A549 (cell line): ENCODE results near the gene FBLN1. TPM values are rescaled to one million over a fixed set of nuclear protein-coding genes. Genes with fewer than 3 reads are reported as not detected.
A peak's percentile ranks its signal among the peaks of the same experiment; 100 is the strongest.

Experiments used
- ATAC-seq, 2 experiments: fragments of 200-7000 bp in 1 of 2; fragments of >200 bp in 1 of 2; cut with Nextera tagmentation in 1 of 2; cut with Tn5 transposase in 1 of 2; 3 replicates each; pipeline versions ENCODE4 v1.8.0 to v1.9.1; 2018 to 2020; ENCODE audit warnings: mild to moderate bottlenecking in 1 of 2, moderate library complexity in 1 of 2
- CTCF ChIA-PET: fragments of 300-600 bp; sonication (Branson Sonifier 250); formaldehyde crosslinking; extraction: SDS; loops from one replicate; lab custom pipeline; 2021; ENCODE audit warnings: antibody characterized with exemption, inconsistent platforms; lab: Yijun Ruan, JAX
- POLR2A ChIA-PET: fragments of 350-600 bp; formaldehyde crosslinking; extraction: SDS; loops from one replicate; lab custom pipeline; 2021; ENCODE audit warnings: antibody characterized with exemption, inconsistent platforms; lab: Yijun Ruan, JAX
- DNase-seq, 2 experiments: peaks; one replicate each; pipeline versions ENCODE4 v3.0.0 to v3.0.0-alpha.2; 2011 to 2016; ENCODE audit warnings: low read depth in 1 of 2, low spot score in 1 of 2
- FAIRE-seq: peaks from 2 replicates; lab custom pipeline; 2011; peaks lifted over from hg19 to GRCh38; lab: Jason Lieb, UNC
- H3K27ac ChIP-seq, 2 experiments: fragments of >200 bp; sonication (Bioruptor Twin); formaldehyde crosslinking; 3 replicates each; pipeline ENCODE4 v1.5.1; 2016 to 2017
- H3K4me1 ChIP-seq: fragments of >200 bp; sonication (Bioruptor Twin); formaldehyde crosslinking; 3 replicates; pipeline ENCODE4 v1.6.1; 2016
- H3K4me2 ChIP-seq: fragments of >200 bp; sonication (Bioruptor Twin); formaldehyde crosslinking; 3 replicates; pipeline ENCODE4 v1.6.1; 2016
- H3K4me3 ChIP-seq: fragments of >200 bp; sonication (Bioruptor Twin); formaldehyde crosslinking; 3 replicates; pipeline ENCODE4 v1.5.1; 2016
- H3K9me3 ChIP-seq: fragments of >200 bp; sonication (Bioruptor Twin); formaldehyde crosslinking; 3 replicates; pipeline ENCODE4 v1.6.1; 2016
- BHLHE40 ChIP-seq: IDR thresholded peaks from 2 replicates; pipeline ENCODE4 v1.6.1; 2012; ENCODE audit warnings: low read depth, low read length, inconsistent platforms
- CBX2 ChIP-seq: fragments of 200-600 bp; sonication (generic); IDR thresholded peaks from 2 replicates; pipeline ENCODE4 v1.6.1; 2016; ENCODE audit warnings: low read depth, mild to moderate bottlenecking, borderline replicate concordance
- CEBPB ChIP-seq, 2 experiments: fragments of >200 bp in 1 of 2; sonication (Bioruptor Twin) in 1 of 2; formaldehyde crosslinking in 1 of 2; IDR thresholded peaks; 2 replicates each; pipeline ENCODE4 v1.6.1; 2012 to 2016
- CHD2 ChIP-seq: fragments of 150-350 bp; IDR thresholded peaks from 2 replicates; pipeline ENCODE4 v1.6.1; 2014; ENCODE audit warnings: low read length; ENCODE audit not compliant: partially characterized antibody
- EHF ChIP-seq: fragments of 250-450 bp; sonication (Bioruptor Pico); IDR thresholded peaks from 2 replicates; pipeline ENCODE4 v1.5.0; 2020; ENCODE audit warnings: mild to moderate bottlenecking
- EHMT2 ChIP-seq: fragments of 200-600 bp; sonication (generic); IDR thresholded peaks from 2 replicates; pipeline ENCODE4 v1.6.1; 2016; ENCODE audit warnings: antibody characterized with exemption, low read depth, mild to moderate bottlenecking, moderate library complexity
- ESRRA ChIP-seq: fragments of 150-350 bp; IDR thresholded peaks from 2 replicates; pipeline ENCODE4 v1.6.1; 2014; ENCODE audit warnings: mild to moderate bottlenecking, low read length, borderline replicate concordance
- FOSB ChIP-seq: fragments of 250-450 bp; sonication (Bioruptor Pico); IDR thresholded peaks from 2 replicates; pipeline ENCODE4 v1.5.0; 2020; ENCODE audit warnings: mild to moderate bottlenecking, moderate library complexity
- HOXA7 ChIP-seq: fragments of 250-450 bp; sonication (Bioruptor Pico); IDR thresholded peaks from 2 replicates; pipeline ENCODE4 v1.5.0; 2020; ENCODE audit warnings: mild to moderate bottlenecking, moderate library complexity
- HOXB13 ChIP-seq: fragments of 250-450 bp; sonication (Bioruptor Pico); IDR thresholded peaks from 2 replicates; pipeline ENCODE4 v1.5.0; 2020; ENCODE audit warnings: low read depth, mild to moderate bottlenecking, moderate library complexity
- HOXB5 ChIP-seq: fragments of 250-450 bp; sonication (Bioruptor Pico); IDR thresholded peaks from 2 replicates; pipeline ENCODE4 v1.5.0; 2020; ENCODE audit warnings: mild to moderate bottlenecking, moderate library complexity
- JUN ChIP-seq, 2 experiments: fragments of >200 bp; sonication (Bioruptor Twin); formaldehyde crosslinking; IDR thresholded peaks; 2 replicates in 1 of 2; 3 replicates in 1 of 2; pipeline ENCODE4 v1.6.1; 2016 to 2017
- MAFK ChIP-seq: fragments of 450-650 bp; IDR thresholded peaks from 2 replicates; pipeline ENCODE4 v1.6.1; 2014; ENCODE audit not compliant: partially characterized antibody
- RAD21 ChIP-seq, 2 experiments: fragments of >200 bp in 1 of 2; sonication (Bioruptor Twin) in 1 of 2; formaldehyde crosslinking in 1 of 2; IDR thresholded peaks in 1 of 2; conservative IDR thresholded peaks in 1 of 2; 2 replicates in 1 of 2; 3 replicates in 1 of 2; pipeline ENCODE4 v1.6.1; 2012 to 2018; ENCODE audit warnings: inconsistent platforms in 1 of 2
- RNF2 ChIP-seq: fragments of 200-600 bp; sonication (generic); IDR thresholded peaks from 2 replicates; pipeline ENCODE4 v1.6.1; 2016; ENCODE audit warnings: low read depth, mild to moderate bottlenecking, antibody characterized with exemption, moderate library complexity, borderline replicate concordance
- SMC3 ChIP-seq: fragments of >200 bp; sonication (Bioruptor Twin); formaldehyde crosslinking; IDR thresholded peaks from 3 replicates; pipeline ENCODE4 v1.6.1; 2018; ENCODE audit warnings: inconsistent platforms
- TFCP2L1 ChIP-seq: fragments of 250-450 bp; sonication (Bioruptor Pico); IDR thresholded peaks from 2 replicates; pipeline ENCODE4 v1.5.0; 2021; ENCODE audit warnings: mild to moderate bottlenecking
- ZFP36 ChIP-seq: fragments of 450-650 bp; IDR thresholded peaks from 2 replicates; pipeline ENCODE4 v1.6.1; 2014; ENCODE audit warnings: borderline replicate concordance; ENCODE audit not compliant: partially characterized antibody
- ZNF302 ChIP-seq: fragments of 250-450 bp; sonication (Bioruptor Pico); IDR thresholded peaks from 2 replicates; pipeline ENCODE4 v1.9.0; 2021; ENCODE audit warnings: inconsistent platforms, mild to moderate bottlenecking, moderate library complexity
- ZSCAN20 ChIP-seq: fragments of 250-450 bp; sonication (Bioruptor Pico); IDR thresholded peaks from 2 replicates; pipeline ENCODE4 v1.8.0; 2022; ENCODE audit warnings: mild to moderate bottlenecking, moderate library complexity
- WGBS: methylation state at CpG from one replicate; pipeline ENCODE4 v1.1.6; 2017; ENCODE audit errors: missing lambda C conversion rate; 5-methylcytosine and 5-hydroxymethylcytosine counted together
- polyA plus RNA-seq, 4 experiments: library from polyadenylated mRNA; depleted of rRNA in 3 of 4; stranded (reverse); fragments of >200 nt; fragmentation: RNase III in 1 of 4; extraction: RNeasy Plus Mini Kit Qiagen cat#74134 plus additional on column Dnase treatment in 1 of 4; gene quantifications; 2 replicates in 3 of 4; 3 replicates in 1 of 4; pipeline ENCODE4 v1.2.3, GENCODE V29; 2011 to 2017
- TF ChIP-seq, protein P1 (sequence below): fragments of 150-350 bp; IDR thresholded peaks from 2 replicates; pipeline ENCODE4 v1.6.1; 2014; ENCODE audit warnings: low read depth, mild to moderate bottlenecking, low read length
- TF ChIP-seq, protein P2 (sequence below): fragments of 450-650 bp; IDR thresholded peaks from 2 replicates; pipeline ENCODE4 v1.6.1; 2014; ENCODE audit warnings: antibody characterized with exemption
- TF ChIP-seq, protein P3 (sequence below): IDR thresholded peaks from 2 replicates; pipeline ENCODE4 v1.6.1; 2012
- TF ChIP-seq, protein P4 (sequence below): fragments of >200 bp; sonication (Bioruptor Twin); formaldehyde crosslinking; IDR thresholded peaks from 3 replicates; pipeline ENCODE4 v1.5.1; 2016
- TF ChIP-seq, protein P5 (sequence below): fragments of 200-600 bp; sonication (generic); IDR thresholded peaks from 2 replicates; pipeline ENCODE4 v1.6.1; 2016; ENCODE audit warnings: antibody characterized with exemption, mild to moderate bottlenecking, moderate library complexity

FBLN1 gene
- polyA plus RNA-seq, 2 of the 4 experiments (the other 2 are of a cell fraction): 18.2 to 32.7 TPM

DNA sequence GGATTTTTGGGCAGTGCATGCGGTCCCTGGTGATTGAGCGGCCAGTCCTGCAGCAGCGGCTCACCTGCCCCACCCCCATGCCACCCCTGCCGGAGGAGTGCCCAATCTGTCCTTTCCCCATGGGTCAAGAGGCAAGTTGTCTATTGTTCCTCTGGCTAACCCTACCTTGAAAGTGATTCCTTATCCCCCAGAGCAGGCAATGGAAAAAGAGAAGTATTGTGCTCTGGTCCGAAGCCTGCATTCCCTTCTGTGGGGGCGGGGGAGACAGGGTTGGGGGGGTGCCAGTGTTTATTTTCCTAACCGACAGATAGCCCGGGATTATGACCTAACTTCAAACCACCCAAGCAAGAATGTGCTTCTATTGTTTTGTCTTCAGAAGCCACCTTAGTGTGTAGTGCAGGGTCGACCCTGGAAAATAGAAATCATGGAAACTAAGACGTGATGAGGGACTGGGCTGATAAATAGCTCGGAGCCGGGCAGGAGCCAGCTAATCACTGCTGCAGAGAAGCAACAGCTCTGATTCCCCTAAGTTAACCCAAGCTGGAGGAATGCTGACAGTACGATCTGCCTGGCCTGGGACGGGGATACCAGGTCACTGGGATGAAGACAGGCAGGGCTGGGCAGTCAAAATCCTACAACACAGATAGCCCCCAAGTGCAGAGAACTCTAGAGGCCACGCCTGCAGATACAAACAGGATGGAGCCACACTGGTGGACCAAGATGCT, 130.3 kb downstream of the FBLN1 start:
- CTCF ChIA-PET: no interaction called here
- Histone ChIP-seq H3K4me2 (no peak overlapping the region), H3K4me3 (no peak overlapping the region), H3K4me1 (peaks cover 27% of the 10 kb centered on the region), H3K9me3 (no peaks in the 10 kb centered on the region), H3K27ac (peak overlapping the region; percentile 49 to 99; a peak in 4 of 6 replicates)
- TF ChIP-seq RNF2 (no peak), CEBPB (IDR thresholded peaks at IDR 0.05) (no peak), ZNF302 (CRISPR knock-in tag) (no peak), ESRRA (no peak), HOXA7 (CRISPR knock-in tag) (no peak), TFCP2L1 (CRISPR knock-in tag) (no peak), EHMT2 (no peak), HOXB13 (CRISPR knock-in tag) (no peak), FOSB (CRISPR knock-in tag) (no peak)
- TF ChIP-seq, protein P1, sequence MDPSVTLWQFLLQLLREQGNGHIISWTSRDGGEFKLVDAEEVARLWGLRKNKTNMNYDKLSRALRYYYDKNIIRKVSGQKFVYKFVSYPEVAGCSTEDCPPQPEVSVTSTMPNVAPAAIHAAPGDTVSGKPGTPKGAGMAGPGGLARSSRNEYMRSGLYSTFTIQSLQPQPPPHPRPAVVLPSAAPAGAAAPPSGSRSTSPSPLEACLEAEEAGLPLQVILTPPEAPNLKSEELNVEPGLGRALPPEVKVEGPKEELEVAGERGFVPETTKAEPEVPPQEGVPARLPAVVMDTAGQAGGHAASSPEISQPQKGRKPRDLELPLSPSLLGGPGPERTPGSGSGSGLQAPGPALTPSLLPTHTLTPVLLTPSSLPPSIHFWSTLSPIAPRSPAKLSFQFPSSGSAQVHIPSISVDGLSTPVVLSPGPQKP: no peak
- TF ChIP-seq, protein P2, sequence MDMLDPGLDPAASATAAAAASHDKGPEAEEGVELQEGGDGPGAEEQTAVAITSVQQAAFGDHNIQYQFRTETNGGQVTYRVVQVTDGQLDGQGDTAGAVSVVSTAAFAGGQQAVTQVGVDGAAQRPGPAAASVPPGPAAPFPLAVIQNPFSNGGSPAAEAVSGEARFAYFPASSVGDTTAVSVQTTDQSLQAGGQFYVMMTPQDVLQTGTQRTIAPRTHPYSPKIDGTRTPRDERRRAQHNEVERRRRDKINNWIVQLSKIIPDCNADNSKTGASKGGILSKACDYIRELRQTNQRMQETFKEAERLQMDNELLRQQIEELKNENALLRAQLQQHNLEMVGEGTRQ: no peak
- TF ChIP-seq, protein P3, sequence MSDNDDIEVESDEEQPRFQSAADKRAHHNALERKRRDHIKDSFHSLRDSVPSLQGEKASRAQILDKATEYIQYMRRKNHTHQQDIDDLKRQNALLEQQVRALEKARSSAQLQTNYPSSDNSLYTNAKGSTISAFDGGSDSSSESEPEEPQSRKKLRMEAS: no peak
- FAIRE-seq (no peak), DNase-seq (no peak), ATAC-seq (peak; percentile 19 to 28; a peak in 3 of 6 replicates)
- 73% methylated on average over 14 of the region's 15 CpGs for WGBS
- POLR2A ChIA-PET: no interaction called here

DNA sequence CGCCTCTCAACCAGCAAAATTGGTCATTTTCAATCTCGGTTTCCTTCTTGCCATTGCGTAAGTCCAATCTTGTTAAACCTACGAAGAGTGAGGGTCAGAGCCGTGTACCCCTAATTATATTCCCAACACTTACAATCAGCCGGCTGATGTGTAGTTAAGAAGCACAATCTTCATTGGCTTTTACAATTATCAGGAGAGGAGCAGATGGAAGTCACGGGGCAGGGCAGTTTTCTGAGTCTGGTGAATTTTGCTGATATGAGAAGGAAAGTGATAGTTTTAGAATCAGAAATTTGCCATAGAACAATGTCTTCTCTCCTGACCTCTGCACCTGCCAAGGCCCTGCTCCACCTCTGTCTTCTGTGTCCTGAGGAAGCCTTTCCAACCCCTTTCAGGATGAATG, 134.0 kb downstream of the FBLN1 start:
- no peak overlapping the region for H3K4me2 ChIP-seq
- CTCF ChIA-PET: interaction anchor here (0.8 to 5.2 kb wide), 3 partner anchors 8 to 59 kb away, joined by 3 to 25 read pairs (median 9); no protein-coding TSS in a partner anchor
- TF ChIP-seq HOXB5 (CRISPR knock-in tag) (no peak), EHF (CRISPR knock-in tag) (no peak), RAD21 (conservative IDR thresholded peaks at IDR 0.05 in 1 of 2, IDR thresholded peaks at IDR 0.05 in 1 of 2) (no peak), BHLHE40 (no peak), CEBPB (IDR thresholded peaks at IDR 0.05) (peak in 1 of 2 experiments; percentile 37; a peak in 1 of 4 replicates)
- TF ChIP-seq, protein P4, sequence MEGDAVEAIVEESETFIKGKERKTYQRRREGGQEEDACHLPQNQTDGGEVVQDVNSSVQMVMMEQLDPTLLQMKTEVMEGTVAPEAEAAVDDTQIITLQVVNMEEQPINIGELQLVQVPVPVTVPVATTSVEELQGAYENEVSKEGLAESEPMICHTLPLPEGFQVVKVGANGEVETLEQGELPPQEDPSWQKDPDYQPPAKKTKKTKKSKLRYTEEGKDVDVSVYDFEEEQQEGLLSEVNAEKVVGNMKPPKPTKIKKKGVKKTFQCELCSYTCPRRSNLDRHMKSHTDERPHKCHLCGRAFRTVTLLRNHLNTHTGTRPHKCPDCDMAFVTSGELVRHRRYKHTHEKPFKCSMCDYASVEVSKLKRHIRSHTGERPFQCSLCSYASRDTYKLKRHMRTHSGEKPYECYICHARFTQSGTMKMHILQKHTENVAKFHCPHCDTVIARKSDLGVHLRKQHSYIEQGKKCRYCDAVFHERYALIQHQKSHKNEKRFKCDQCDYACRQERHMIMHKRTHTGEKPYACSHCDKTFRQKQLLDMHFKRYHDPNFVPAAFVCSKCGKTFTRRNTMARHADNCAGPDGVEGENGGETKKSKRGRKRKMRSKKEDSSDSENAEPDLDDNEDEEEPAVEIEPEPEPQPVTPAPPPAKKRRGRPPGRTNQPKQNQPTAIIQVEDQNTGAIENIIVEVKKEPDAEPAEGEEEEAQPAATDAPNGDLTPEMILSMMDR: no peak
- TF ChIP-seq, all 56 proteins: peak for 1
- 95% methylated on average over 7 of the region's 7 CpGs for WGBS
- H3K9me3 ChIP-seq: no peaks in the 10 kb centered on the region
- DNase-seq (no peak), ATAC-seq (no peak), FAIRE-seq (no peak)
- H3K4me3 ChIP-seq: no peak overlapping the region
- peaks cover 44% of the 10 kb centered on the region for H3K4me1 ChIP-seq
- H3K27ac ChIP-seq: peak overlapping the region; percentile 99 to 100
- POLR2A ChIA-PET: no interaction called here

DNA sequence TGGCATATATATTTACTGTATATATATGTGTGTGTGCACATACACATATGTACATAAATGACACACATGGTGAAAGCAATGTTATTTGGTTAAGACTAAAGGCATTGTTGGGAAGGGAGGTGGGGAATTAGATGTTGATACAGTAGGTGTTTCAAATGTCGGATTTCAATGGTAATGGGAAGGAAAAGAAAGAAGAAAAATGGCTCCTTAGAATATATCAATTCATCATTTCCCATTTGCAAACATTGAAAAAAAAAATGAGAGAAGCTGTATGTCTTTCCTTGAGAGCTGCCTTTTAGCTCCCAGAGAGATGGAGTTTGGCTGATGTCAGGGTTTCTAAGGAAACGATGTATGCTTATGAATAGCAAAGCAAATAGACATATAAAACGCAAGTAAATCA, 135.5 kb downstream of the FBLN1 start:
- ChIA-PET CTCF (interaction anchor here (1.3 to 5.2 kb wide), 2 partner anchors 33 to 60 kb away, joined by 3 to 25 read pairs; no protein-coding TSS in a partner anchor), POLR2A (interaction anchor here (1.2 to 1.8 kb wide), 2 partner anchors 35 to 50 kb away, joined by 3 to 4 read pairs; no protein-coding TSS in a partner anchor)
- DNase-seq (peak; percentile 66 to 90), ATAC-seq (peak; percentile 28 to 60; a peak in 3 of 6 replicates), FAIRE-seq (no peak)
- H3K9me3 ChIP-seq: no peaks in the 10 kb centered on the region
- WGBS: 2% methylated on average over 3 of the region's 3 CpGs
- peak overlapping the region; percentile 67 for H3K4me2 ChIP-seq
- H3K4me1 ChIP-seq: peaks cover 51% of the 10 kb centered on the region
- no peak overlapping the region for H3K4me3 ChIP-seq
- H3K27ac ChIP-seq: peak overlapping the region; percentile 99 to 100
- TF ChIP-seq BHLHE40 (no peak), CHD2 (no peak), RNF2 (no peak), HOXB13 (CRISPR knock-in tag) (0 out of 2 replicates have a peak, but pooled peaks have one; percentile 28), MAFK (peak; percentile 36), ZSCAN20 (CRISPR knock-in tag) (no peak), JUN (IDR thresholded peaks at IDR 0.05) (no peak), CEBPB (IDR thresholded peaks at IDR 0.05) (no peak), CBX2 (no peak), ZFP36 (no peak), SMC3 (no peak)
- TF ChIP-seq, protein P5, sequence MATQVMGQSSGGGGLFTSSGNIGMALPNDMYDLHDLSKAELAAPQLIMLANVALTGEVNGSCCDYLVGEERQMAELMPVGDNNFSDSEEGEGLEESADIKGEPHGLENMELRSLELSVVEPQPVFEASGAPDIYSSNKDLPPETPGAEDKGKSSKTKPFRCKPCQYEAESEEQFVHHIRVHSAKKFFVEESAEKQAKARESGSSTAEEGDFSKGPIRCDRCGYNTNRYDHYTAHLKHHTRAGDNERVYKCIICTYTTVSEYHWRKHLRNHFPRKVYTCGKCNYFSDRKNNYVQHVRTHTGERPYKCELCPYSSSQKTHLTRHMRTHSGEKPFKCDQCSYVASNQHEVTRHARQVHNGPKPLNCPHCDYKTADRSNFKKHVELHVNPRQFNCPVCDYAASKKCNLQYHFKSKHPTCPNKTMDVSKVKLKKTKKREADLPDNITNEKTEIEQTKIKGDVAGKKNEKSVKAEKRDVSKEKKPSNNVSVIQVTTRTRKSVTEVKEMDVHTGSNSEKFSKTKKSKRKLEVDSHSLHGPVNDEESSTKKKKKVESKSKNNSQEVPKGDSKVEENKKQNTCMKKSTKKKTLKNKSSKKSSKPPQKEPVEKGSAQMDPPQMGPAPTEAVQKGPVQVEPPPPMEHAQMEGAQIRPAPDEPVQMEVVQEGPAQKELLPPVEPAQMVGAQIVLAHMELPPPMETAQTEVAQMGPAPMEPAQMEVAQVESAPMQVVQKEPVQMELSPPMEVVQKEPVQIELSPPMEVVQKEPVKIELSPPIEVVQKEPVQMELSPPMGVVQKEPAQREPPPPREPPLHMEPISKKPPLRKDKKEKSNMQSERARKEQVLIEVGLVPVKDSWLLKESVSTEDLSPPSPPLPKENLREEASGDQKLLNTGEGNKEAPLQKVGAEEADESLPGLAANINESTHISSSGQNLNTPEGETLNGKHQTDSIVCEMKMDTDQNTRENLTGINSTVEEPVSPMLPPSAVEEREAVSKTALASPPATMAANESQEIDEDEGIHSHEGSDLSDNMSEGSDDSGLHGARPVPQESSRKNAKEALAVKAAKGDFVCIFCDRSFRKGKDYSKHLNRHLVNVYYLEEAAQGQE: no peak
